HCT116 (cell line): Measurements from ENCODE around the gene CPZ. TPM values are rescaled to one million over a fixed set of nuclear protein-coding genes. Genes with fewer than 3 reads are reported as not detected.

Source experiments
- ATAC-seq: fragments of 200-7000 bp; cut with Tn5 transposase; 2 replicates; pipeline ENCODE4 v1.9.1; 2020; ENCODE audit warnings: mild to moderate bottlenecking, moderate library complexity
- BruUV-seq: library from RNA; stranded (reverse); fragments of 400-500 nt; replicated peaks from 2 replicates; lab custom pipeline; 2021; lab: Mats Ljungman, UMichigan
- CTCF ChIA-PET: fragments of 300-600 bp; sonication (Branson Sonifier 250); formaldehyde crosslinking; loops from one replicate; lab custom pipeline; 2021; ENCODE audit warnings: antibody characterized with exemption; lab: Charles Lee
- POLR2A ChIA-PET: fragments of 300-600, 350-600 bp; sonication (Branson Sonifier 250); formaldehyde crosslinking; loops from one replicate; lab custom pipeline; 2021; ENCODE audit warnings: antibody characterized with exemption; lab: Charles Lee
- RAD21 ChIA-PET, 2 experiments: fragments of 300-600 bp; sonication (Branson Sonifier 250); formaldehyde crosslinking; loops; one replicate each; lab custom pipeline; 2023; ENCODE audit warnings: low total read pairs in 2 of 2; ENCODE audit not compliant: uncharacterized antibody in 2 of 2, unreplicated experiment in 2 of 2, low non-redundant PET in 1 of 2; lab: Charles Lee
- DNase-seq: peaks from one replicate; pipeline ENCODE4 v3.0.0-alpha.2; 2010; ENCODE audit warnings: low read depth, low spot score
- H2AFZ ChIP-seq: fragments of 200-600 bp; shearing (Covaris generic), sonication (generic); 2 replicates; pipeline ENCODE4 v1.6.1; 2017; ENCODE audit warnings: low read depth, mixed run types, mixed read lengths, antibody characterized with exemption, low read length; ENCODE audit not compliant: poor library complexity, severe bottlenecking
- H3K27ac ChIP-seq: 2 replicates; pipeline ENCODE4 v1.5.1; 2012; ENCODE audit warnings: low read depth, low read length
- H3K27me3 ChIP-seq: fragments of 200-600 bp; sonication (generic); 2 replicates; pipeline ENCODE4 v1.6.1; 2016; ENCODE audit warnings: mixed run types, low read length, mixed read lengths; ENCODE audit not compliant: insufficient read depth
- H3K36me3 ChIP-seq, 2 experiments: fragments of 200-500 bp in 1 of 2; fragments of 200-600 bp in 1 of 2; sonication (Bioruptor generic) in 1 of 2; sonication (generic) in 1 of 2; 2 replicates each; pipeline versions ENCODE4 v1.5.1 to v1.6.1; 2014 to 2016; ENCODE audit warnings: low read length in 2 of 2, inconsistent platforms in 1 of 2, mixed read lengths in 1 of 2, mixed run types in 1 of 2; ENCODE audit not compliant: insufficient read depth in 2 of 2, control insufficient read depth in 1 of 2
- H3K4me1 ChIP-seq, 2 experiments: fragments of 200-600 bp in 1 of 2; sonication (generic) in 1 of 2; 2 replicates each; pipeline versions ENCODE4 v1.5.1 to v1.6.1; 2012 to 2017; ENCODE audit warnings: low read length in 2 of 2, inconsistent platforms in 1 of 2, mild to moderate bottlenecking in 1 of 2, mixed read lengths in 1 of 2, mixed run types in 1 of 2, moderate library complexity in 1 of 2; ENCODE audit not compliant: insufficient read depth in 2 of 2, control insufficient read depth in 1 of 2
- H3K4me2 ChIP-seq: fragments of 200-600 bp; sonication (generic); 2 replicates; pipeline ENCODE4 v1.6.1; 2017; ENCODE audit warnings: mixed run types, low read length, mixed read lengths
- H3K4me3 ChIP-seq, 2 experiments: fragments of 200-600 bp in 1 of 2; sonication (generic) in 1 of 2; replicated peaks in 1 of 2; 2 replicates each; pipeline ENCODE4 v1.5.1; 2011 to 2016; ENCODE audit warnings: low read length in 2 of 2, control low read depth in 1 of 2, low read depth in 1 of 2, mild to moderate bottlenecking in 1 of 2, mixed read lengths in 1 of 2, mixed run types in 1 of 2
- H3K79me2 ChIP-seq: fragments of 200-600 bp; sonication (generic); 2 replicates; pipeline ENCODE4 v1.6.1; 2017; ENCODE audit warnings: mild to moderate bottlenecking, mixed run types, low read length, moderate library complexity, mixed read lengths; ENCODE audit not compliant: insufficient read depth
- H3K9ac ChIP-seq: fragments of 200-600 bp; sonication (generic); 2 replicates; pipeline ENCODE4 v1.6.1; 2016; ENCODE audit warnings: low read length, mixed read lengths
- H3K9me2 ChIP-seq: fragments of 200-600 bp; sonication (generic), shearing (Covaris generic); 2 replicates; pipeline ENCODE4 v1.6.1; 2017; ENCODE audit warnings: mixed run types, mild to moderate bottlenecking, moderate library complexity; ENCODE audit not compliant: insufficient read depth
- H3K9me3 ChIP-seq, 2 experiments: fragments of 200-500 bp in 1 of 2; fragments of 200-600 bp in 1 of 2; sonication (Bioruptor generic) in 1 of 2; sonication (generic) in 1 of 2; 2 replicates each; pipeline ENCODE4 v1.6.1; 2014 to 2017; ENCODE audit warnings: low read length in 2 of 2, mixed read lengths in 2 of 2, inconsistent platforms in 1 of 2, low read depth in 1 of 2, mild to moderate bottlenecking in 1 of 2, mixed run types in 1 of 2, moderate library complexity in 1 of 2; ENCODE audit not compliant: control insufficient read depth in 1 of 2, insufficient read depth in 1 of 2
- H4K20me1 ChIP-seq: fragments of 200-600 bp; sonication (generic), shearing (Covaris generic); 2 replicates; pipeline ENCODE4 v1.6.1; 2017; ENCODE audit warnings: mixed run types, mild to moderate bottlenecking, moderate library complexity; ENCODE audit not compliant: insufficient read depth
- EGR1 ChIP-seq: IDR thresholded peaks from 2 replicates; pipeline ENCODE4 v1.6.1; 2012; ENCODE audit warnings: low read depth
- EZH2 ChIP-seq: fragments of 200-600 bp; sonication (generic); IDR thresholded peaks from 2 replicates; pipeline ENCODE4 v1.6.1; 2017; ENCODE audit warnings: antibody characterized with exemption, mixed run types
- EZH2phosphoT487 ChIP-seq: fragments of 200-600 bp; IDR thresholded peaks from 2 replicates; pipeline ENCODE4 v1.6.1; 2018; ENCODE audit warnings: antibody characterized with exemption, borderline replicate concordance
- FOSL1 ChIP-seq: IDR thresholded peaks from 2 replicates; pipeline ENCODE4 v1.6.1; 2012; ENCODE audit warnings: low read depth
- JUND ChIP-seq: IDR thresholded peaks from 2 replicates; pipeline ENCODE4 v1.6.1; 2012
- RAD21 ChIP-seq: IDR thresholded peaks from 2 replicates; pipeline ENCODE4 v1.6.1; 2012; ENCODE audit warnings: low read depth, mild to moderate bottlenecking
- SP1 ChIP-seq: IDR thresholded peaks from 2 replicates; pipeline ENCODE4 v1.6.1; 2012; ENCODE audit warnings: low read depth
- TCF7L2 ChIP-seq: IDR thresholded peaks from 2 replicates; pipeline ENCODE4 v1.7.0; 2011; ENCODE audit warnings: borderline replicate concordance, inconsistent platforms; ENCODE audit not compliant: insufficient read depth, insufficient read length; ENCODE audit errors: extremely low read depth
- YY1 ChIP-seq: IDR thresholded peaks from 2 replicates; pipeline ENCODE4 v1.6.1; 2011; ENCODE audit warnings: low read length, low read depth, moderate library complexity, mild to moderate bottlenecking; ENCODE audit not compliant: insufficient replicate concordance; ENCODE audit errors: extremely low read depth
- intact Hi-C: fragments of 100-400 bp; cut with micrococcal nuclease; formaldehyde crosslinking; loops from 2 replicates; pipeline ENCODE4 v1.10.0; 2022
- total RNA-seq: library from RNA; stranded (reverse); gene quantifications from one replicate; pipeline ENCODE4 v1.2.1, GENCODE V29; 2021; ENCODE audit not compliant: unreplicated experiment
- TF ChIP-seq, protein P1 (sequence below): IDR thresholded peaks from 2 replicates; pipeline ENCODE4 v1.6.1; 2012
- TF ChIP-seq, protein P2 (sequence below), 3 experiments: fragments of 200-600 bp in 1 of 3; sonication (generic) in 1 of 3; IDR thresholded peaks in 2 of 3; conservative IDR thresholded peaks in 1 of 3; 2 replicates each; pipeline ENCODE4 v1.5.1; 2012 to 2017; ENCODE audit warnings: low read depth in 2 of 3, low read length in 2 of 3, antibody characterized with exemption in 1 of 3, borderline replicate concordance in 1 of 3, control low read depth in 1 of 3, mild to moderate bottlenecking in 1 of 3, mixed read lengths in 1 of 3, mixed run types in 1 of 3, moderate library complexity in 1 of 3; ENCODE audit not compliant: insufficient read depth in 1 of 3

The CPZ gene
- total RNA-seq, 1 experiment from 2014 or later: not detected

DNA sequence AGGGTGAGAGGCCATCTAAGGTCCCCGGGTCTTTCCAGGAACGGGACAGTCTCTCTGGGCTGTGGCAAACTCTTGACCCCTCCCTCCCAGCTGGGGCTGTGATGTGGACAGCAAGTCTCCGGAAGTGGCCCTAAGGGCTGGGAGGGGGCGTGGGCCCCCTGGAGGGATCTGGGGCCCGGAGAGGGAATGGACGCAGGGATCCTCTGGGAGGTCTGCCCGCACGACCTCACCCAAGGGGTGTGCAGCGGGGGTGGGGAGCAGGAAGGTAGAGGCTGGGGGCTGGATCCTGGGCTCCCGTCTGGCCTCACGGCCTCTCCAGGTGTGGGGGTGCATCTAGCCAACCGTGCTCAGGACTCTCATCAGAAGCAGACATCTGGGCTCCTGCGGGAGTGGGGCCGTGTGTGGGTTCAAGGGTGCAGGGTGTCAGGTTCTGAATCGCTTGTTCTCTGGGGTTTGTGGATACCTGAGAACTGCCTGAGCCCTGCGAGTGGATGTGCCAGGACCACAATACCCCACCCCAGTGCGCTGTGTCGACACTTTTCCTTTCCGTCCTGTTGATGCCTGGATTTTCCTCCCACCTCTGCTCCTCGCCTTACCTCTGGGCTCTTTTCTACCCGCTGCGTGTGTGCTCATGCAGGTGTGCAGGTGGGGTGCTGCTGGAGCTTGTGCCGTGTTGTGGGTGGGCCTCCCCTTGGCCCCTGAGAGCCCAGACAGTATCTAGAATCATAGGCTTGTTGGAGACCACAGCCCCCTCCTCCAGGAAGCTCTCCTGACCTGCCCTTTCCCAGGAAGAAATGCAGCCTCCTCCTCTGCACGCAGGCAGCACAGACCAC is 915 bp downstream of the CPZ start:
- Histone ChIP-seq H3K9ac (no peak overlapping the region), H3K4me2 (no peak overlapping the region), H3K9me2 (no peaks in the 10 kb centered on the region), H3K9me3 (no peaks in the 10 kb centered on the region), H3K79me2 (no peaks in the 10 kb centered on the region), H3K4me3 (no peak overlapping the region), H4K20me1 (no peaks in the 10 kb centered on the region), H3K4me1 (peaks cover 0 to 3% of the 10 kb centered on the region in 2 experiments; a peak in 1 of 4 replicates), H3K27ac (no peak overlapping the region), H2AFZ (no peak overlapping the region), H3K36me3 (no peaks in the 10 kb centered on the region), H3K27me3 (0 out of 2 replicates have a peak, but pooled peaks cover 5% of the 10 kb centered on the region)
- ChIA-PET RAD21 (no interaction called here), POLR2A (no interaction called here), CTCF (no interaction called here)
- BruUV-seq: no TSS peak
- TF ChIP-seq EZH2phosphoT487: no peak
- TF ChIP-seq YY1: no peak
- TF ChIP-seq EZH2: no peak
- no peak for TF ChIP-seq RAD21
- TF ChIP-seq SP1: no peak
- intact Hi-C loops: loop anchor here (1.0 to 10.0 kb wide), 2 partner anchors 125 to 349 kb away; no protein-coding TSS in a partner anchor
- DNase-seq: no peak
- no peak for ATAC-seq

DNA sequence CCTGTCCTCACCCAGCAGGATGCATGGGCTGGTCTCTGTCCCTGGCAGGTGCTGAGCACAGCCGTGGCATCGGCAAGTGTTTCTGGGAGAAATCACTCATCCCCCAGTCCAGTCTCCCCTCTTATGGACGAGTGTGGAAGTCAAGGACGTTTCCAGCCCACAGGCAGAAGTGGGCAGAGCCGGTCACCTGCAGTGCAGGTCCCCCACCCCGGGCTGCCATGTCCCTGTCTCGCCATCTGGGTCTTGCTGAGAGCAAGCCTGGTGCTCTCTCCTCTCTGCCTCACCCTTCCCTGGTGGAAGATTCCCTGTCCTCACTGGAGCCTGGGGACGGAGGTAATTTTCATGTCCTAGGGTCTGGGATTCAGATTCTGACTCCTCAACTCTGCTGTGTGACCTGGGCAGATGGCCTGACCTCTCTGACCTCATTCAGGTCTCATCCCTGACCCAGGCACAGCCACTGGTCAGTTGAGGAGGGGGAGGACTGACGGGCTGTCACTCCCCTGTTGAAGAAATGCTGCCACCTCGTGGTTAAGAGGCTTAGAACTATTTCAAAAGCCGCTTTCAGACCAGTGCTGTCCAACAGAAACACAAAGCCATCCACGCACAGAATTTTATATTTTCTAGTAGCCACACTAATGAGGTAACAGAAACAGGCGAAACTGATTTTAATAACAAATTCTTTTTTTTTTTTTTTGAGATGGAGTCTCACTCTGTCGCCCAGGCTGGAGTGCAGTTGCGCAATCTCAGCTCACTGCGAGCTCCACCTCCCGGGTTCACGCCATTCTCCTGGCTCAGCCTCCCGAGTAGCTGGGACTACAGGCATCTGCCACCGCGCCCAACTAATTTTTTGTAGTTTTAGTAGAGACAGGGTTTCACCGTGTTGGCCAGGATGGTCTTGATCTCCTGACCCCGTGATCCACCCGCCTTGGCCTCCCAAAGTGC is 1.8 kb downstream of the CPZ start:
- H3K4me2 ChIP-seq: no peak overlapping the region
- no peak overlapping the region for H3K27ac ChIP-seq
- 0 out of 2 replicates have a peak, but pooled peaks cover 5% of the 10 kb centered on the region for H3K27me3 ChIP-seq
- CTCF ChIA-PET: interaction anchor here (0.8 to 0.9 kb wide), 2 partner anchors 126 to 352 kb away, joined by 3 to 5 read pairs; no protein-coding TSS in a partner anchor
- no peak overlapping the region for H2AFZ ChIP-seq
- H3K9me3 ChIP-seq: no peaks in the 10 kb centered on the region
- DNase-seq (peak; percentile 64), ATAC-seq (peak; percentile 83)
- no peaks in the 10 kb centered on the region for H3K79me2 ChIP-seq
- H3K4me3 ChIP-seq: no peak overlapping the region
- POLR2A ChIA-PET: no interaction called here
- H3K36me3 ChIP-seq: no peaks in the 10 kb centered on the region
- peaks cover 3 to 10% of the 10 kb centered on the region in 2 experiments; a peak in 3 of 4 replicates for H3K4me1 ChIP-seq
- no peaks in the 10 kb centered on the region for H4K20me1 ChIP-seq
- TF ChIP-seq FOSL1 (no peak), TCF7L2 (no peak), JUND (no peak), EGR1 (no peak), RAD21 (peak; percentile 92)
- TF ChIP-seq, protein P1, sequence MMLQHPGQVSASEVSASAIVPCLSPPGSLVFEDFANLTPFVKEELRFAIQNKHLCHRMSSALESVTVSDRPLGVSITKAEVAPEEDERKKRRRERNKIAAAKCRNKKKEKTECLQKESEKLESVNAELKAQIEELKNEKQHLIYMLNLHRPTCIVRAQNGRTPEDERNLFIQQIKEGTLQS: no peak
- TF ChIP-seq, protein P2, sequence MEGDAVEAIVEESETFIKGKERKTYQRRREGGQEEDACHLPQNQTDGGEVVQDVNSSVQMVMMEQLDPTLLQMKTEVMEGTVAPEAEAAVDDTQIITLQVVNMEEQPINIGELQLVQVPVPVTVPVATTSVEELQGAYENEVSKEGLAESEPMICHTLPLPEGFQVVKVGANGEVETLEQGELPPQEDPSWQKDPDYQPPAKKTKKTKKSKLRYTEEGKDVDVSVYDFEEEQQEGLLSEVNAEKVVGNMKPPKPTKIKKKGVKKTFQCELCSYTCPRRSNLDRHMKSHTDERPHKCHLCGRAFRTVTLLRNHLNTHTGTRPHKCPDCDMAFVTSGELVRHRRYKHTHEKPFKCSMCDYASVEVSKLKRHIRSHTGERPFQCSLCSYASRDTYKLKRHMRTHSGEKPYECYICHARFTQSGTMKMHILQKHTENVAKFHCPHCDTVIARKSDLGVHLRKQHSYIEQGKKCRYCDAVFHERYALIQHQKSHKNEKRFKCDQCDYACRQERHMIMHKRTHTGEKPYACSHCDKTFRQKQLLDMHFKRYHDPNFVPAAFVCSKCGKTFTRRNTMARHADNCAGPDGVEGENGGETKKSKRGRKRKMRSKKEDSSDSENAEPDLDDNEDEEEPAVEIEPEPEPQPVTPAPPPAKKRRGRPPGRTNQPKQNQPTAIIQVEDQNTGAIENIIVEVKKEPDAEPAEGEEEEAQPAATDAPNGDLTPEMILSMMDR (IDR thresholded peaks at IDR 0.05 in 2 of 3, conservative IDR thresholded peaks at IDR 0.05 in 1 of 3; ENCODE audit: borderline replicate concordance in 1 of 3, insufficient read depth in 1 of 3, low read depth in 2 of 3, low read length in 2 of 3): peak; percentile 67 to 82 (median 78)
- RAD21 ChIA-PET: no interaction called here
- H3K9me2 ChIP-seq: no peaks in the 10 kb centered on the region
- BruUV-seq: no TSS peak
- intact Hi-C loops: loop anchor here (1.0 to 10.0 kb wide), 3 partner anchors 126 to 350 kb away; no protein-coding TSS in a partner anchor
- no peak overlapping the region for H3K9ac ChIP-seq
